Activated gamma-delta T cell (primary cell): ENCODE data around the gene TUBB3.

Experiments
- DNase-seq: peaks from one replicate; lab custom pipeline; 2025; lab: John Stamatoyannopoulos, UW

TUBB3 gene

GRCh38 chr16:89938175-89938885, 15.2 kb downstream of the TUBB3 start:
- DNase-seq, result no peak

GRCh38 chr16:89944773-89945172, 21.6 kb downstream of the TUBB3 start:
- DNase-seq, result no peak

- DNase-seq, result no peak
Observed at GRCh38 chr16:89945654-89946053, 22.5 kb downstream of the TUBB3 start.

GRCh38 chr16:89946515-89946914, 23.4 kb downstream of the TUBB3 start:
- no peak for DNase-seq

GRCh38 chr16:89949121-89949742, 26.1 kb downstream of the TUBB3 start:
- DNase-seq, result no peak

- no peak for DNase-seq
Observed at GRCh38 chr16:89949756-89950155, 26.6 kb downstream of the TUBB3 start.

- DNase-seq, result no peak
Observed at GRCh38 chr16:89951509-89951908, 28.4 kb downstream of the TUBB3 start.

GRCh38 chr16:89952049-89952448, 28.9 kb downstream of the TUBB3 start:
- DNase-seq, result no peak

GRCh38 chr16:89952551-89952950, 29.4 kb downstream of the TUBB3 start:
- DNase-seq, result no peak

GRCh38 chr16:89953671-89954406, 30.7 kb downstream of the TUBB3 start:
- no peak for DNase-seq

GRCh38 chr16:89954462-89954861, 31.3 kb downstream of the TUBB3 start:
- no peak for DNase-seq

- DNase-seq, result no peak
Observed at GRCh38 chr16:89955001-89955685, 32.0 kb downstream of the TUBB3 start.

GRCh38 chr16:89956505-89957215, 33.5 kb downstream of the TUBB3 start:
- DNase-seq, result no peak

GRCh38 chr16:89957216-89957785, 34.2 kb downstream of the TUBB3 start:
- no peak for DNase-seq

GRCh38 chr16:89958068-89958467, 34.9 kb downstream of the TUBB3 start:
- no peak for DNase-seq

- no peak for DNase-seq
Observed at GRCh38 chr16:89958596-89958995, 35.5 kb downstream of the TUBB3 start.

- DNase-seq, result no peak
Observed at GRCh38 chr16:89960966-89961365, 37.8 kb downstream of the TUBB3 start.

GRCh38 chr16:89961920-89962319, 38.8 kb downstream of the TUBB3 start:
- no peak for DNase-seq

- no peak for DNase-seq
Observed at GRCh38 chr16:89962754-89963498, 39.8 kb downstream of the TUBB3 start.

GRCh38 chr16:89964201-89964600, 41.1 kb downstream of the TUBB3 start:
- DNase-seq, result no peak
